PC-9 (cell line): ENCODE data around the gene RSPH9. TPM values are rescaled to one million over a fixed set of nuclear protein-coding genes. Genes with fewer than 3 reads are reported as not detected.
A peak's percentile ranks its signal among the peaks of the same experiment; 100 is the strongest.

Source experiments
- BruUV-seq: library from RNA; stranded (reverse); fragments of 400-500 nt; replicated peaks from 2 replicates; lab custom pipeline; 2021; lab: Mats Ljungman, UMichigan
- CTCF ChIA-PET: fragments of 300-600 bp; sonication (Branson Sonifier 250); formaldehyde crosslinking; loops from one replicate; lab custom pipeline; 2022; ENCODE audit warnings: antibody characterized with exemption; lab: Charles Lee
- POLR2A ChIA-PET: fragments of 300-600 bp; sonication (Branson Sonifier 250); formaldehyde crosslinking; loops from one replicate; lab custom pipeline; 2022; ENCODE audit warnings: antibody characterized with exemption; ENCODE audit not compliant: unreplicated experiment; lab: Charles Lee
- DNase-seq, 2 experiments: peaks; one replicate each; pipeline versions ENCODE4 v3.0.0 to v3.0.0-alpha.2; 2015 to 2022; ENCODE audit warnings: mixed read lengths in 1 of 2
- H2AFZ ChIP-seq: fragments of 200-600 bp; sonication (generic); 2 replicates; pipeline ENCODE4 v1.8.1; 2017; ENCODE audit warnings: antibody characterized with exemption
- H3F3A ChIP-seq: fragments of 200-600 bp; sonication (generic); 2 replicates; pipeline ENCODE4 v1.8.1; 2017; ENCODE audit warnings: antibody characterized with exemption, mild to moderate bottlenecking, low read depth; ENCODE audit not compliant: insufficient read depth
- H3K27ac ChIP-seq: fragments of 200-600 bp; sonication (generic); 2 replicates; pipeline ENCODE4 v1.6.1; 2016; ENCODE audit warnings: mixed run types
- H3K27me3 ChIP-seq: fragments of 200-600 bp; sonication (generic); 2 replicates; pipeline ENCODE4 v1.6.1; 2016; ENCODE audit warnings: low read depth, mixed run types; ENCODE audit not compliant: insufficient read depth
- H3K36me3 ChIP-seq: fragments of 200-600 bp; sonication (generic); 2 replicates; pipeline ENCODE4 v1.6.1; 2016; ENCODE audit warnings: low read depth, mixed run types
- H3K4me1 ChIP-seq: fragments of 200-600 bp; sonication (generic); replicated peaks from 2 replicates; pipeline ENCODE4 v1.6.1; 2016; ENCODE audit warnings: mixed run types; ENCODE audit not compliant: insufficient read depth
- H3K4me2 ChIP-seq: fragments of 200-600 bp; sonication (generic); 2 replicates; pipeline ENCODE4 v1.6.1; 2017; ENCODE audit warnings: mixed run types
- H3K4me3 ChIP-seq: fragments of 200-600 bp; sonication (generic); 2 replicates; pipeline ENCODE4 v1.6.1; 2016; ENCODE audit warnings: mixed run types
- H3K79me2 ChIP-seq: fragments of 200-600 bp; sonication (generic); 2 replicates; pipeline ENCODE4 v1.6.1; 2017; ENCODE audit warnings: low read depth, mixed run types
- H3K9me2 ChIP-seq: fragments of 200-600 bp; sonication (generic); 2 replicates; pipeline ENCODE4 v1.8.1; 2017; ENCODE audit warnings: mild to moderate bottlenecking; ENCODE audit not compliant: insufficient read depth
- H3K9me3 ChIP-seq: fragments of 200-600 bp; sonication (generic); 2 replicates; pipeline ENCODE4 v1.8.1; 2016; ENCODE audit warnings: low read depth; ENCODE audit not compliant: insufficient read depth
- H4K20me1 ChIP-seq: fragments of 200-600 bp; sonication (generic); 2 replicates; pipeline ENCODE4 v1.8.1; 2017; ENCODE audit not compliant: insufficient read depth
- CTCF ChIP-seq: fragments of 200-600 bp; sonication (generic); conservative IDR thresholded peaks from 2 replicates; pipeline ENCODE4 v1.6.1; 2017; ENCODE audit warnings: mixed run types, antibody characterized with exemption, mild to moderate bottlenecking, moderate library complexity
- EZH2 ChIP-seq: fragments of 200-600 bp; sonication (generic); IDR thresholded peaks from 2 replicates; pipeline ENCODE4 v1.8.0; 2017; ENCODE audit warnings: antibody characterized with exemption, low read depth
- intact Hi-C: fragments of 100-400 bp; cut with micrococcal nuclease; formaldehyde crosslinking; loops from one replicate; pipeline ENCODE4 v1.10.0; 2022; ENCODE audit not compliant: unreplicated experiment
- total RNA-seq: library from RNA; stranded (reverse); gene quantifications from 2 replicates; pipeline ENCODE4 v1.2.3, GENCODE V29; 2021

The RSPH9 gene
- total RNA-seq, 1 experiment from 2014 or later, result not detected

GRCh38 chr6:43669922-43670622 lies 25.2 kb downstream of the RSPH9 start:
- no peak overlapping the region for H3K4me3 ChIP-seq
- peak; percentile 44 to 77 for DNase-seq
- no TSS peak for BruUV-seq
- intact Hi-C loops, result loop anchor here (2.0 to 5.0 kb wide), 6 partner anchors 29 to 667 kb away; no protein-coding TSS in a partner anchor
- peaks cover 57% of the 10 kb centered on the region for H3K4me1 ChIP-seq
- ChIA-PET POLR2A (interaction anchor here (0.9 kb wide), 1 partner anchor 39 kb away, joined by 7 read pairs; no protein-coding TSS in a partner anchor), CTCF (interaction anchor here (0.5 to 1.4 kb wide), 2 partner anchors 54 to 406 kb away, joined by 3 to 5 read pairs; no protein-coding TSS in a partner anchor)
- no peaks in the 10 kb centered on the region for H4K20me1 ChIP-seq
- H3K27me3 ChIP-seq, result no peaks in the 10 kb centered on the region
- peak overlapping the region; percentile 69 for H3K4me2 ChIP-seq
- TF ChIP-seq CTCF (no peak), EZH2 (no peak)
- no peaks in the 10 kb centered on the region for H3K9me2 ChIP-seq
- peaks cover 33% of the 10 kb centered on the region for H3F3A ChIP-seq
- H3K27ac ChIP-seq, result peak overlapping the region; percentile 78
- H3K9me3 ChIP-seq, result no peaks in the 10 kb centered on the region
- H3K79me2 ChIP-seq, result no peaks in the 10 kb centered on the region
- peaks cover 9% of the 10 kb centered on the region; the same call in 1 of the 2 replicates for H3K36me3 ChIP-seq
- no peak overlapping the region for H2AFZ ChIP-seq

GRCh38 chr6:43670623-43670986 lies 25.8 kb downstream of the RSPH9 start:
- CTCF ChIA-PET, result interaction anchor here (0.5 to 1.4 kb wide), 2 partner anchors 54 to 406 kb away, joined by 3 to 5 read pairs; no protein-coding TSS in a partner anchor
- no peak overlapping the region for H3K4me3 ChIP-seq
- H3K27me3 ChIP-seq, result no peaks in the 10 kb centered on the region
- DNase-seq, result no peak
- H3K9me3 ChIP-seq, result no peaks in the 10 kb centered on the region
- BruUV-seq, result no TSS peak
- H3K4me2 ChIP-seq, result peak overlapping the region; percentile 69
- no peaks in the 10 kb centered on the region for H3K79me2 ChIP-seq
- POLR2A ChIA-PET, result no interaction called here
- intact Hi-C loops, result no loop called here
- H3K9me2 ChIP-seq, result no peaks in the 10 kb centered on the region
- TF ChIP-seq EZH2 (no peak), CTCF (no peak)
- peak overlapping the region; percentile 78 for H3K27ac ChIP-seq
- peaks cover 52% of the 10 kb centered on the region for H3K4me1 ChIP-seq
- H3F3A ChIP-seq, result peaks cover 33% of the 10 kb centered on the region
- H3K36me3 ChIP-seq, result peaks cover 9% of the 10 kb centered on the region; the same call in 1 of the 2 replicates
- H4K20me1 ChIP-seq, result no peaks in the 10 kb centered on the region
- H2AFZ ChIP-seq, result no peak overlapping the region

- no peak for DNase-seq
- peaks cover 51% of the 10 kb centered on the region for H3K4me1 ChIP-seq
- H4K20me1 ChIP-seq, result no peaks in the 10 kb centered on the region
- H3K36me3 ChIP-seq, result peaks cover 9% of the 10 kb centered on the region; the same call in 1 of the 2 replicates
- H3K79me2 ChIP-seq, result no peaks in the 10 kb centered on the region
- peak overlapping the region; percentile 78 for H3K27ac ChIP-seq
- H3K4me2 ChIP-seq, result no peak overlapping the region
- H3F3A ChIP-seq, result peaks cover 33% of the 10 kb centered on the region
- no TSS peak for BruUV-seq
- H3K9me2 ChIP-seq, result no peaks in the 10 kb centered on the region
- H2AFZ ChIP-seq, result no peak overlapping the region
- POLR2A ChIA-PET, result no interaction called here
- TF ChIP-seq EZH2 (no peak), CTCF (no peak)
- CTCF ChIA-PET, result interaction anchor here (0.5 kb wide), 1 partner anchor 405 kb away, joined by 3 read pairs; no protein-coding TSS in a partner anchor
- intact Hi-C loops, result no loop called here
- H3K27me3 ChIP-seq, result no peaks in the 10 kb centered on the region
- no peak overlapping the region for H3K4me3 ChIP-seq
- H3K9me3 ChIP-seq, result no peaks in the 10 kb centered on the region
Observed at GRCh38 chr6:43671011-43671800, 26.4 kb downstream of the RSPH9 start.
